DOHH2 (cell line): ENCODE results near the gene MRAP2.

ENCODE experiments used
- H3F3A ChIP-seq: fragments of 200-600 bp; sonication (generic), shearing (Covaris generic); 2 replicates; pipeline ENCODE4 v1.6.0; 2016; ENCODE audit warnings: antibody characterized with exemption, mild to moderate bottlenecking; ENCODE audit not compliant: control insufficient read depth, insufficient read depth
- H3K27ac ChIP-seq: fragments of 200-600 bp; sonication (generic); 2 replicates; pipeline ENCODE4 v1.5.1; 2014; ENCODE audit warnings: low read depth, mild to moderate bottlenecking, low read length, moderate library complexity
- H3K27me3 ChIP-seq: fragments of 200-600 bp; sonication (generic); 2 replicates; pipeline ENCODE4 v1.6.1; 2014; ENCODE audit warnings: mild to moderate bottlenecking, low read length, mixed read lengths; ENCODE audit not compliant: control insufficient read depth
- H3K36me3 ChIP-seq: fragments of 200-600 bp; sonication (generic); 2 replicates; pipeline ENCODE4 v1.6.1; 2014; ENCODE audit warnings: mild to moderate bottlenecking, low read length, moderate library complexity, mixed read lengths; ENCODE audit not compliant: control insufficient read depth
- H3K4me1 ChIP-seq: fragments of 200-600 bp; sonication (generic); 2 replicates; pipeline ENCODE4 v1.6.1; 2014; ENCODE audit warnings: mild to moderate bottlenecking, low read length, mixed read lengths; ENCODE audit not compliant: control insufficient read depth
- H3K4me2 ChIP-seq: fragments of 200-600 bp; sonication (generic); 2 replicates; pipeline ENCODE4 v1.6.0; 2014; ENCODE audit warnings: mild to moderate bottlenecking, low read length, moderate library complexity
- H3K4me3 ChIP-seq: fragments of 200-600 bp; sonication (generic); 2 replicates; pipeline ENCODE4 v1.5.1; 2014; ENCODE audit warnings: mild to moderate bottlenecking, low read length, mixed read lengths
- H3K79me2 ChIP-seq: fragments of 200-600 bp; sonication (generic); 2 replicates; pipeline ENCODE4 v1.6.1; 2014; ENCODE audit warnings: mild to moderate bottlenecking, low read length, mixed read lengths; ENCODE audit not compliant: control insufficient read depth
- H3K9me2 ChIP-seq: fragments of 200-600 bp; sonication (generic); replicated peaks from 2 replicates; pipeline ENCODE4 v1.6.1; 2014; ENCODE audit warnings: mild to moderate bottlenecking, low read length, mixed read lengths; ENCODE audit not compliant: control insufficient read depth
- H3K9me3 ChIP-seq: fragments of 200-600 bp; sonication (generic); 2 replicates; pipeline ENCODE4 v1.6.1; 2014; ENCODE audit warnings: antibody characterized with exemption, low read length, mixed read lengths; ENCODE audit not compliant: control insufficient read depth, insufficient read depth
- H4K20me1 ChIP-seq: fragments of 200-600 bp; sonication (generic); 2 replicates; pipeline ENCODE4 v1.6.0; 2014; ENCODE audit warnings: low read depth, mild to moderate bottlenecking, antibody characterized with exemption, low read length, moderate library complexity; ENCODE audit not compliant: control insufficient read depth, insufficient read depth
- EZH2phosphoT487 ChIP-seq: fragments of 200-600 bp; sonication (generic); IDR thresholded peaks from 2 replicates; pipeline ENCODE4 v1.6.1; 2017; ENCODE audit warnings: borderline replicate concordance, mild to moderate bottlenecking, antibody characterized with exemption, low read length, moderate library complexity, mixed read lengths
- TF ChIP-seq, protein P1 (sequence below): fragments of 200-600 bp; sonication (generic); IDR thresholded peaks from one replicate; pipeline ENCODE4 v1.5.1; 2014; ENCODE audit warnings: antibody characterized with exemption, mild to moderate bottlenecking, low read depth, low read length; ENCODE audit not compliant: poor library complexity, severe bottlenecking

Gene MRAP2

DNA sequence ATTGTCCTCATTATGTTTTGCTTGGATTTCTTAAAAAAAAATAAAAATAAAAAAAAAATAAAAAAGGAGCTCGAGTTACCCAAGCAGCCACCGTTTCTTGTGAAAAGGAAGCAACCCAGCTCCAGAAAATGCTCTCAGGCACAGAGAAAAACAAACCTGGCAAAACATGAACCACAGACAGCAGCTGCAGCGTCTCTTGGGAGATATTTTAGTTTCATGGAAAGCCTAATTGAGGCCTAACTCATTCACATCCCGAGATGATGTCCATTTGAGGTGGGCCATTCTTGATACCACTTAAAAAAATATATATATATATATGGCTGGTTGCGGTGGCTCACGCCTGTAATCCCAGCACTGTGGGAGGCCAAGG, 13.7 kb upstream of the MRAP2 start:
- H3K4me1 ChIP-seq: no peaks in the 10 kb centered on the region
- no peaks in the 10 kb centered on the region for H4K20me1 ChIP-seq
- TF ChIP-seq EZH2phosphoT487: no peak
- TF ChIP-seq, protein P1, sequence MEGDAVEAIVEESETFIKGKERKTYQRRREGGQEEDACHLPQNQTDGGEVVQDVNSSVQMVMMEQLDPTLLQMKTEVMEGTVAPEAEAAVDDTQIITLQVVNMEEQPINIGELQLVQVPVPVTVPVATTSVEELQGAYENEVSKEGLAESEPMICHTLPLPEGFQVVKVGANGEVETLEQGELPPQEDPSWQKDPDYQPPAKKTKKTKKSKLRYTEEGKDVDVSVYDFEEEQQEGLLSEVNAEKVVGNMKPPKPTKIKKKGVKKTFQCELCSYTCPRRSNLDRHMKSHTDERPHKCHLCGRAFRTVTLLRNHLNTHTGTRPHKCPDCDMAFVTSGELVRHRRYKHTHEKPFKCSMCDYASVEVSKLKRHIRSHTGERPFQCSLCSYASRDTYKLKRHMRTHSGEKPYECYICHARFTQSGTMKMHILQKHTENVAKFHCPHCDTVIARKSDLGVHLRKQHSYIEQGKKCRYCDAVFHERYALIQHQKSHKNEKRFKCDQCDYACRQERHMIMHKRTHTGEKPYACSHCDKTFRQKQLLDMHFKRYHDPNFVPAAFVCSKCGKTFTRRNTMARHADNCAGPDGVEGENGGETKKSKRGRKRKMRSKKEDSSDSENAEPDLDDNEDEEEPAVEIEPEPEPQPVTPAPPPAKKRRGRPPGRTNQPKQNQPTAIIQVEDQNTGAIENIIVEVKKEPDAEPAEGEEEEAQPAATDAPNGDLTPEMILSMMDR: no peak
- no peaks in the 10 kb centered on the region for H3K27me3 ChIP-seq
- no peaks in the 10 kb centered on the region for H3K9me2 ChIP-seq
- H3K27ac ChIP-seq: no peak overlapping the region
- H3K4me2 ChIP-seq: no peak overlapping the region
- no peaks in the 10 kb centered on the region for H3K9me3 ChIP-seq
- H3K4me3 ChIP-seq: no peak overlapping the region
- no peaks in the 10 kb centered on the region for H3F3A ChIP-seq
- H3K36me3 ChIP-seq: no peaks in the 10 kb centered on the region
- no peaks in the 10 kb centered on the region for H3K79me2 ChIP-seq

DNA sequence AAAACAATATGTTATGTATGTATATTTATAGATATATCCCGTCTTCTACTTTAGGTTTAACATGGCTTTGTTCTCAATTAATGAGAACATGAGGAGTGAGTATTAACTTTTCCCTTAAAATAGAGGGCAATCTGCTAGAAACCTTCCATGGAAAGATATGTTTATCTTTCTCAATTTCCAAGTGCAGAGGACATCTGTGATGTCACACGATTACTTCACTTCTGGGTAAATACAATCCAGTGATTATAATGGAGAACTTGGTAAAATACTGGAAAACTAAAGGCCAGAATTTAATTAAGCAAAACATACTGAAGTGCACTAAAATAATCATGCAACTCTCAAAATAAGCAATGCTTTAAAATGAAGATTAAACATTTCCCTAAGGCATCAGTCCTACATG, 11.9 kb upstream of the MRAP2 start:
- Histone ChIP-seq H3F3A (no peaks in the 10 kb centered on the region), H3K9me3 (no peaks in the 10 kb centered on the region), H3K4me2 (no peak overlapping the region), H3K4me1 (no peaks in the 10 kb centered on the region), H3K36me3 (no peaks in the 10 kb centered on the region), H4K20me1 (no peaks in the 10 kb centered on the region), H3K27ac (no peak overlapping the region), H3K79me2 (no peaks in the 10 kb centered on the region), H3K9me2 (no peaks in the 10 kb centered on the region), H3K4me3 (no peak overlapping the region), H3K27me3 (no peaks in the 10 kb centered on the region)
- no peak for TF ChIP-seq EZH2phosphoT487
- TF ChIP-seq, protein P1: no peak

DNA sequence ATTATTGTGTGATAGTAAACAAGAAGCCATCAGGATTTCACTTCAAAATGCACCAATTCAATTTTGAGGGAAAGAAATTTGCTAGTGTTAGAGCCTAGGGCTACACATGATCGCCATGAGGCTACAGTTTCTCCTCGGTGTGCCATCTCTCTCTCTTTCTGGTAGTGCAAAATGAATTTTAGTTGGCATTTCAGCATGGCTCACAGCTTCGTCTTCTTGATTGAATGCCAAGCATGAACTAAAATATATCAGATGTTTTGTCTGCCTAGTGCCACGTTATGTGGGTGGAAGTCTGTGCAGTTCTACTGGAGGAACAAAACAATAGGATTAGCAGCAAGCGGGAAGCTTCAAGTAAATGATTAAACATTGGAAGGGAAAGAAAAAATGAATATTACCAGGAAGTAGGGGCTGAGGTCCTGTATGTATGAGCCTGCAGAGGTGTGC, 6.8 kb upstream of the MRAP2 start:
- Histone ChIP-seq H3K36me3 (no peaks in the 10 kb centered on the region), H4K20me1 (no peaks in the 10 kb centered on the region), H3K9me3 (no peaks in the 10 kb centered on the region), H3K4me2 (no peak overlapping the region), H3K4me3 (no peak overlapping the region), H3K27me3 (no peaks in the 10 kb centered on the region), H3K79me2 (no peaks in the 10 kb centered on the region), H3K9me2 (no peaks in the 10 kb centered on the region), H3F3A (no peaks in the 10 kb centered on the region), H3K27ac (no peak overlapping the region), H3K4me1 (no peaks in the 10 kb centered on the region)
- no peak for TF ChIP-seq EZH2phosphoT487
- TF ChIP-seq, protein P1: no peak
